Measurements from ENCODE around the gene TDRKH. TPM values are rescaled to one million over a fixed set of nuclear protein-coding genes. Genes with fewer than 3 reads are reported as not detected.

The TDRKH gene
- total RNA-seq, 4 donors from 2014 or later = 1.2 to 5.0 (median 3.6) TPM

DNA sequence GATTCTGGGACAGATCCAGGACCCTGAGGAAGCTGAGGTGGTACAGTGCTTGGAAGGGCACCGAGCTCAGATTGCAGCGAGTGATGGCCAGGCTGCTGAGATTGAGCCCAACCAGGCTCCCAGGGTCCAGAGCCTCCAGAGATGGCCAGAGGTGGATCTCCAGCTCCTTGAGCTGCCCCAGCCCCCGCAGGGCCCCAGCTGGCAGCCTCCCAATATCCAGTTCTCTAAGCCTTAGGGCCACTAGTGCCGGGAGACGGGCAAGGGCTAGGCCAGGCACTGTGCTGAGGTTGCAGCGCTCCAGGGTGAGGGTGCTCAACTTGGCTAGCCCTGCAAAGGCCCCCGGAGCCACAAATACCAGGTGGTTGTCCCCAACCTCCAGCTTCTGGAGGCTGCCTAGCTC is 11.5 kb upstream of the TDRKH start:
- DNase-seq = no peak
- H3K9me3 ChIP-seq = no peaks in the 10 kb centered on the region
- no peaks in the 10 kb centered on the region for H3K4me1 ChIP-seq
- H3K27ac ChIP-seq = no peak overlapping the region
- TF ChIP-seq, protein P1, sequence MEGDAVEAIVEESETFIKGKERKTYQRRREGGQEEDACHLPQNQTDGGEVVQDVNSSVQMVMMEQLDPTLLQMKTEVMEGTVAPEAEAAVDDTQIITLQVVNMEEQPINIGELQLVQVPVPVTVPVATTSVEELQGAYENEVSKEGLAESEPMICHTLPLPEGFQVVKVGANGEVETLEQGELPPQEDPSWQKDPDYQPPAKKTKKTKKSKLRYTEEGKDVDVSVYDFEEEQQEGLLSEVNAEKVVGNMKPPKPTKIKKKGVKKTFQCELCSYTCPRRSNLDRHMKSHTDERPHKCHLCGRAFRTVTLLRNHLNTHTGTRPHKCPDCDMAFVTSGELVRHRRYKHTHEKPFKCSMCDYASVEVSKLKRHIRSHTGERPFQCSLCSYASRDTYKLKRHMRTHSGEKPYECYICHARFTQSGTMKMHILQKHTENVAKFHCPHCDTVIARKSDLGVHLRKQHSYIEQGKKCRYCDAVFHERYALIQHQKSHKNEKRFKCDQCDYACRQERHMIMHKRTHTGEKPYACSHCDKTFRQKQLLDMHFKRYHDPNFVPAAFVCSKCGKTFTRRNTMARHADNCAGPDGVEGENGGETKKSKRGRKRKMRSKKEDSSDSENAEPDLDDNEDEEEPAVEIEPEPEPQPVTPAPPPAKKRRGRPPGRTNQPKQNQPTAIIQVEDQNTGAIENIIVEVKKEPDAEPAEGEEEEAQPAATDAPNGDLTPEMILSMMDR (IDR thresholded peaks at IDR 0.05) = no peak
- TF ChIP-seq POLR2A (IDR thresholded peaks at IDR 0.05) = no peak
- H3K4me3 ChIP-seq = no peak overlapping the region
- H3K27me3 ChIP-seq = no peaks in the 10 kb centered on the region
- peaks cover 0 to under 1% (median 0%) of the 10 kb centered on the region in 3 donors for H3K36me3 ChIP-seq

DNA sequence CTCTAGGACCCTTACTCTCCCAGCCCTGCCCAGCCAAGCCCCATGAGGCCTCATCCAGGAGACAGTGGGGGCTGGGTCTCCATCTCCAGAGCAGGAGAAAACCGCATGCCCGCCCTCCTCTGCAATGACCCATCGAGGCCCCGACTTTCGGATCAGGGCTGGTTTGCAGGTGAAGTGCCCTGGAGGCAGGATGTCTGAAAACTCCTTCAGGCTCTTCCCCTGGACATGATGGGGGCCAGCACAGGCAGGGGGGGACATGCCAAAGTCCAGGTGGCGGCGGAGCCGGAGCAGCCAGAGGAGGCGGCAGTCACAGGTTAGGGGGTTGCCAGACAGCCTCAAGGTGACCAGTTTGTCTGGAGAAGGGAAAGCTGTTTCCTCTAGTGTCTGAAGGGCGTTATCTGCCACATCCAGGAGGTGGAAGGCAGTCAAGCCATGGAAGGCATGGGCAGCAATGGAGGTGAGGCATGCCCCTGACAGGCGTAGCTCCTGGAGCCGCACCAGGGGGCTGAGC is 11.1 kb upstream of the TDRKH start:
- DNase-seq = no peak
- TF ChIP-seq, protein P1 (IDR thresholded peaks at IDR 0.05) = no peak
- no peak for TF ChIP-seq POLR2A (IDR thresholded peaks at IDR 0.05)
- no peaks in the 10 kb centered on the region for H3K9me3 ChIP-seq
- H3K27ac ChIP-seq = no peak overlapping the region
- H3K4me1 ChIP-seq = no peaks in the 10 kb centered on the region
- H3K4me3 ChIP-seq = no peak overlapping the region
- H3K27me3 ChIP-seq = no peaks in the 10 kb centered on the region
- H3K36me3 ChIP-seq = no peaks in the 10 kb centered on the region

DNA sequence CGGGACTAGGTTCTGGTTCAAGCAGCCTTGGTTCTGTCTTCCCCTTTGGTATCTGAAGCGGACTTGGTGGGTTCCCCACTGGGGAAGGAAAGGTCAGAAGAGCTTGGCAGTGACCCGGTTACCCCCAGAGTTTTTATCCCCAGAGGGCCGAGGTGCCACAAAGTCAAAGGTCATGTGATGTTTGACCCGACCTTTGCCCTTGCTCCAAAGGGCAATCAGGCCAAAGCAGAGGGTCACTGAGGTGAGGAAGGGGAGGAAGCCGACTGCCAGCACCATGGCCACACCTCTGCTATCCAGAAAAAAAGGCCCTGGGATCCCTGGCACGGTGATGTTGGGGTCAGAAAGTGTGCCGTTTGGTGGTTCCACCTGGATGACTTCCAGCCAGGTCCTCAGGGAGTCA is 10.5 kb upstream of the TDRKH start:
- Histone ChIP-seq H3K4me3 (no peak overlapping the region), H3K9me3 (no peaks in the 10 kb centered on the region), H3K27me3 (no peaks in the 10 kb centered on the region), H3K36me3 (no peaks in the 10 kb centered on the region), H3K4me1 (no peaks in the 10 kb centered on the region), H3K27ac (no peak overlapping the region)
- no peak for TF ChIP-seq POLR2A (IDR thresholded peaks at IDR 0.05)
- TF ChIP-seq, protein P1 (IDR thresholded peaks at IDR 0.05) = no peak
- DNase-seq = no peak

DNA sequence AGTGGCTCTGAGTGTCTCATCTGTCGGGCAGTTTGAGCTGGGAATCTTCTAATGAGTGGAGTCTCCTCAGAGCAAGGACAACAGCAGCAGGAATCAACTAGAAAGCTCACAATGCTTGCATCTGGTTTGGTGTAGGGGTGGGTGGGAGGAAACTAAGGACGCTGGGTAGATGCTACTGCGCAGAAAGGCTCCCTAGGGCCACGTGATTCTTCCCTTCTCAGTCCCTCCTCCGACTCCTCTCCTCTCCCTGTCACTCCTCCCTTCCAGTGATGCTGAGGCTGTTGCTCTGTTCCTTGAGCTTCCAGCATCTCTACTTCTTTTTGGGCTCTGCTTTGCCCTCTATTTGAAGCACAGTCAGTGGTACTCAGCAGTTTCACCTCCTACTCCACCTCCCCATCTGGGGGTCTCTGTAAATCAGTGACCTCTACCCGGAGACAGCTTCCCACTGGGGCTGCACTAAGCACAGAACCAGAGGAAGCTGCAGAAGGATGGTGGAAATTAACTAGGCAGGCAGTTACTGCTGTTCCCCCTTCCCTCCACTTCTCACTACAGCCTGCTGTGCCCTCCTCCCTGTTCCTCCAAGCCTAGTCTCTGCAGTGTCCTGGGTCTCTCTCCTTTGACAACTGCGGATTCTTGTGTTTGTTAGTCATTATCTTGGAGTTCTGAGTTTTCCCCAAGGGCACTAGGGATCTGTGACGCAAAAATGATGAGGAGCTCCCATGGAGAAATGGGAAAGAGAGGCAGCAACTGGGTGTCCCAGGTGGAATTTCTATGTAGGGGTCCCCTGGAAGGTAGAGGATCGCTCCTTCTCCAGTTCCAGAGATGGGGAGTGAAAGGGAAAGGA is 9.1 kb upstream of the TDRKH start:
- no peak for DNase-seq

DNA sequence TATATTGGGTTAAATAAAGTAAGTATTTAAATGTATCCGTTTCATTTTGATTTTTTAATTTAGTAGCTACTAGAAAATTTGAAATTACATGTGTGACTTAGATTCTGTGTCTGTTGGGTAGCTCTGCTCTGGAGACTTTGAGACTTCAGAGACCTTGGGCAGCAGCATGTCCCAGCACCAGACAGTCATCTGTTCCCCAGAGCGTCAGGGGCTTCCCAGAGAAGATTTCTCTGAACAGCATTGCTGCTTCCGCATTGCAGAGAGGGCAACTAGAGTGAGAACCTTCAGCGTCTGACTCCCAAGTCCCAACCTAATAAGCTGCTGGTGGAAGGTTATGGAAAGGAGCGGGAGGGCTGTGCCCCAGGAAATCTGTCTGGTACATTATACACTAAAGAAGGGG is 8.3 kb upstream of the TDRKH start:
- H3K27ac ChIP-seq = no peak overlapping the region
- TF ChIP-seq, protein P1 (IDR thresholded peaks at IDR 0.05) = no peak
- TF ChIP-seq POLR2A (IDR thresholded peaks at IDR 0.05) = no peak
- no peak overlapping the region for H3K4me3 ChIP-seq
- no peaks in the 10 kb centered on the region for H3K9me3 ChIP-seq
- H3K36me3 ChIP-seq = no peaks in the 10 kb centered on the region
- H3K4me1 ChIP-seq = no peaks in the 10 kb centered on the region
- no peak for DNase-seq
- no peaks in the 10 kb centered on the region for H3K27me3 ChIP-seq

More for the DNA sequence above, 9.1 kb upstream of the TDRKH start:
- H3K4me3 ChIP-seq = no peak overlapping the region
- H3K9me3 ChIP-seq = no peaks in the 10 kb centered on the region
- H3K4me1 ChIP-seq = no peaks in the 10 kb centered on the region
- H3K27ac ChIP-seq = no peak overlapping the region
- no peaks in the 10 kb centered on the region for H3K36me3 ChIP-seq
- no peaks in the 10 kb centered on the region for H3K27me3 ChIP-seq
- no peak for TF ChIP-seq POLR2A (IDR thresholded peaks at IDR 0.05)
- TF ChIP-seq, protein P1 (IDR thresholded peaks at IDR 0.05) = no peak
